ENCODE results near the gene MYCBP. TPM values are rescaled to one million over a fixed set of nuclear protein-coding genes. Genes with fewer than 3 reads are reported as not detected.

MYCBP gene
- total and polyA plus RNA-seq, 2 of the 8 experiments (the other 6 are each of a cell fraction or from before 2014, with no cell fraction given), result 22.4 to 38.2 TPM

DNA sequence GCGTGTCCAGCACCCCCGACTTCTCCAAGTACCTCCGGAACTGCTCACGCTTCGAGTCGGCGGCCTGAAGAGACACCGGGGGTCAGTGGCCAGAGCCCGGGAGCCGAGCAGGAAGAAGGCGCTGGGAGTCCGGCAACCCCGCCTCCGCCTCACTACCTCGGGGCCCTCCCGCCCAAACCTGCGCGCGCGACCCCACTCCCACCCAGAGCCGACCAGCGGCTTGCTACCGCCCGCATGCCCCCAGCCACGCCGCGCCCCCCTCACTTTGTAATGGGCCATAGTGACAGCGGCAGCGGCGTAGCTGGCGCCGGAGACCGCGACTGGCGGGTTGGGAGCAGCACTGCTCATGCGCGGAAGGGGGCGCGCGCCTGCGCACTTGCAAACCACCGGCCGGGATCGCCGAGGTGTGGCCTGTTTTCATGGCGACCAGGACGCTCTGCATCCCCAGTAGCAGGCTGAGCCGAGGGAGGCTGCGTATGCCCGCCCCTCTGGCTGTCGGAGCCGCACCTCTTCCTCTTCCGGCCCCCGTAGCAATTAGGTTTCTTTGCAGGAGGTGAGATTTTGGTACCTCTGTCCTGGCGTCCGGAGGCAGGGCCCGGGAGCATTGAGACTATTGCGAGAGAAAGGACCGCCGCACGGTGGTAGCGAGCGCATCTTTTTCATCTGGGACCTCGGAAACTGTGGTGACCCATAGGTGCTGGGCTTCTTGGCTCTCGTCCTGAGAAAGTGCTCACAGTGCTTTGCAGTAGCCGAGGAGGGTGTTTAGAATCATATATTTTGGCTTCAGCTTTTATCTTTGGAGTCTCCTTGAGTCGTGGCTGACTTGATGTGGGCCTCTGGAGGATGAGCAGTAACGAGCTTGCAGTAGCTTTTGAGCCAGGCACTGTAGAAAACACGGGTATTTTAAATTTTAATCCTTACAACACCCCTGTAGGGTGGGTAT lies at the start of gene MYCBP (continued):
- TF ChIP-seq, protein P1, sequence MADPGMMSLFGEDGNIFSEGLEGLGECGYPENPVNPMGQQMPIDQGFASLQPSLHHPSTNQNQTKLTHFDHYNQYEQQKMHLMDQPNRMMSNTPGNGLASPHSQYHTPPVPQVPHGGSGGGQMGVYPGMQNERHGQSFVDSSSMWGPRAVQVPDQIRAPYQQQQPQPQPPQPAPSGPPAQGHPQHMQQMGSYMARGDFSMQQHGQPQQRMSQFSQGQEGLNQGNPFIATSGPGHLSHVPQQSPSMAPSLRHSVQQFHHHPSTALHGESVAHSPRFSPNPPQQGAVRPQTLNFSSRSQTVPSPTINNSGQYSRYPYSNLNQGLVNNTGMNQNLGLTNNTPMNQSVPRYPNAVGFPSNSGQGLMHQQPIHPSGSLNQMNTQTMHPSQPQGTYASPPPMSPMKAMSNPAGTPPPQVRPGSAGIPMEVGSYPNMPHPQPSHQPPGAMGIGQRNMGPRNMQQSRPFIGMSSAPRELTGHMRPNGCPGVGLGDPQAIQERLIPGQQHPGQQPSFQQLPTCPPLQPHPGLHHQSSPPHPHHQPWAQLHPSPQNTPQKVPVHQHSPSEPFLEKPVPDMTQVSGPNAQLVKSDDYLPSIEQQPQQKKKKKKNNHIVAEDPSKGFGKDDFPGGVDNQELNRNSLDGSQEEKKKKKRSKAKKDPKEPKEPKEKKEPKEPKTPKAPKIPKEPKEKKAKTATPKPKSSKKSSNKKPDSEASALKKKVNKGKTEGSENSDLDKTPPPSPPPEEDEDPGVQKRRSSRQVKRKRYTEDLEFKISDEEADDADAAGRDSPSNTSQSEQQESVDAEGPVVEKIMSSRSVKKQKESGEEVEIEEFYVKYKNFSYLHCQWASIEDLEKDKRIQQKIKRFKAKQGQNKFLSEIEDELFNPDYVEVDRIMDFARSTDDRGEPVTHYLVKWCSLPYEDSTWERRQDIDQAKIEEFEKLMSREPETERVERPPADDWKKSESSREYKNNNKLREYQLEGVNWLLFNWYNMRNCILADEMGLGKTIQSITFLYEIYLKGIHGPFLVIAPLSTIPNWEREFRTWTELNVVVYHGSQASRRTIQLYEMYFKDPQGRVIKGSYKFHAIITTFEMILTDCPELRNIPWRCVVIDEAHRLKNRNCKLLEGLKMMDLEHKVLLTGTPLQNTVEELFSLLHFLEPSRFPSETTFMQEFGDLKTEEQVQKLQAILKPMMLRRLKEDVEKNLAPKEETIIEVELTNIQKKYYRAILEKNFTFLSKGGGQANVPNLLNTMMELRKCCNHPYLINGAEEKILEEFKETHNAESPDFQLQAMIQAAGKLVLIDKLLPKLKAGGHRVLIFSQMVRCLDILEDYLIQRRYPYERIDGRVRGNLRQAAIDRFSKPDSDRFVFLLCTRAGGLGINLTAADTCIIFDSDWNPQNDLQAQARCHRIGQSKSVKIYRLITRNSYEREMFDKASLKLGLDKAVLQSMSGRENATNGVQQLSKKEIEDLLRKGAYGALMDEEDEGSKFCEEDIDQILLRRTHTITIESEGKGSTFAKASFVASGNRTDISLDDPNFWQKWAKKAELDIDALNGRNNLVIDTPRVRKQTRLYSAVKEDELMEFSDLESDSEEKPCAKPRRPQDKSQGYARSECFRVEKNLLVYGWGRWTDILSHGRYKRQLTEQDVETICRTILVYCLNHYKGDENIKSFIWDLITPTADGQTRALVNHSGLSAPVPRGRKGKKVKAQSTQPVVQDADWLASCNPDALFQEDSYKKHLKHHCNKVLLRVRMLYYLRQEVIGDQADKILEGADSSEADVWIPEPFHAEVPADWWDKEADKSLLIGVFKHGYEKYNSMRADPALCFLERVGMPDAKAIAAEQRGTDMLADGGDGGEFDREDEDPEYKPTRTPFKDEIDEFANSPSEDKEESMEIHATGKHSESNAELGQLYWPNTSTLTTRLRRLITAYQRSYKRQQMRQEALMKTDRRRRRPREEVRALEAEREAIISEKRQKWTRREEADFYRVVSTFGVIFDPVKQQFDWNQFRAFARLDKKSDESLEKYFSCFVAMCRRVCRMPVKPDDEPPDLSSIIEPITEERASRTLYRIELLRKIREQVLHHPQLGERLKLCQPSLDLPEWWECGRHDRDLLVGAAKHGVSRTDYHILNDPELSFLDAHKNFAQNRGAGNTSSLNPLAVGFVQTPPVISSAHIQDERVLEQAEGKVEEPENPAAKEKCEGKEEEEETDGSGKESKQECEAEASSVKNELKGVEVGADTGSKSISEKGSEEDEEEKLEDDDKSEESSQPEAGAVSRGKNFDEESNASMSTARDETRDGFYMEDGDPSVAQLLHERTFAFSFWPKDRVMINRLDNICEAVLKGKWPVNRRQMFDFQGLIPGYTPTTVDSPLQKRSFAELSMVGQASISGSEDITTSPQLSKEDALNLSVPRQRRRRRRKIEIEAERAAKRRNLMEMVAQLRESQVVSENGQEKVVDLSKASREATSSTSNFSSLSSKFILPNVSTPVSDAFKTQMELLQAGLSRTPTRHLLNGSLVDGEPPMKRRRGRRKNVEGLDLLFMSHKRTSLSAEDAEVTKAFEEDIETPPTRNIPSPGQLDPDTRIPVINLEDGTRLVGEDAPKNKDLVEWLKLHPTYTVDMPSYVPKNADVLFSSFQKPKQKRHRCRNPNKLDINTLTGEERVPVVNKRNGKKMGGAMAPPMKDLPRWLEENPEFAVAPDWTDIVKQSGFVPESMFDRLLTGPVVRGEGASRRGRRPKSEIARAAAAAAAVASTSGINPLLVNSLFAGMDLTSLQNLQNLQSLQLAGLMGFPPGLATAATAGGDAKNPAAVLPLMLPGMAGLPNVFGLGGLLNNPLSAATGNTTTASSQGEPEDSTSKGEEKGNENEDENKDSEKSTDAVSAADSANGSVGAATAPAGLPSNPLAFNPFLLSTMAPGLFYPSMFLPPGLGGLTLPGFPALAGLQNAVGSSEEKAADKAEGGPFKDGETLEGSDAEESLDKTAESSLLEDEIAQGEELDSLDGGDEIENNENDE (IDR thresholded peaks at IDR 0.05; ENCODE audit: insufficient replicate concordance, low read length), result no peak
- TF ChIP-seq CHD2 (IDR thresholded peaks at IDR 0.05; ENCODE audit: low read length), result no peak
- TF ChIP-seq POLR2AphosphoS5 (IDR thresholded peaks at IDR 0.05; ENCODE audit: low read depth, low read length), result no peak
- TF ChIP-seq JUND (IDR thresholded peaks at IDR 0.05; ENCODE audit: low read length), result no peak
- TF ChIP-seq NANOG (IDR thresholded peaks at IDR 0.05; ENCODE audit: insufficient read depth, low read depth, low read length, poor library complexity, severe bottlenecking), result no peak
- TF ChIP-seq, protein P2, sequence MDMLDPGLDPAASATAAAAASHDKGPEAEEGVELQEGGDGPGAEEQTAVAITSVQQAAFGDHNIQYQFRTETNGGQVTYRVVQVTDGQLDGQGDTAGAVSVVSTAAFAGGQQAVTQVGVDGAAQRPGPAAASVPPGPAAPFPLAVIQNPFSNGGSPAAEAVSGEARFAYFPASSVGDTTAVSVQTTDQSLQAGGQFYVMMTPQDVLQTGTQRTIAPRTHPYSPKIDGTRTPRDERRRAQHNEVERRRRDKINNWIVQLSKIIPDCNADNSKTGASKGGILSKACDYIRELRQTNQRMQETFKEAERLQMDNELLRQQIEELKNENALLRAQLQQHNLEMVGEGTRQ (IDR thresholded peaks at IDR 0.05; ENCODE audit: low read length), result no peak
